ENCODE results near the gene LRRC4C. TPM values are rescaled to one million over a fixed set of nuclear protein-coding genes. Genes with fewer than 3 reads are reported as not detected.

LRRC4C gene
- total RNA-seq, 1 experiment from 2014 or later, result 0.13 TPM

GRCh38 chr11:41274831-41275230, 184.6 kb downstream of the LRRC4C start:
- Histone ChIP-seq H3K79me2 (ENCODE audit: insufficient read depth, low read length) (no peaks in the 10 kb centered on the region), H3K23me2 (ENCODE audit: insufficient read length, low read depth, low read length, poor library complexity, severe bottlenecking) (no peaks in the 10 kb centered on the region), H3K18ac (ENCODE audit: insufficient read length, low read depth, low read length) (no peak overlapping the region), H2AK5ac (ENCODE audit: insufficient read length, low read length) (no peak overlapping the region), H3K27me3 (ENCODE audit: insufficient read depth, low read length) (no peaks in the 10 kb centered on the region), H3K79me1 (ENCODE audit: insufficient read depth, low read depth, low read length, poor library complexity, severe bottlenecking) (no peaks in the 10 kb centered on the region), H4K5ac (ENCODE audit: insufficient read length, low read depth, low read length) (no peak overlapping the region), H4K20me1 (ENCODE audit: control insufficient read depth, insufficient read depth, insufficient read length) (no peaks in the 10 kb centered on the region), H3T11ph (ENCODE audit: low read length) (no peak overlapping the region), H3K23ac (ENCODE audit: insufficient read length, low read depth, low read length) (no peak overlapping the region), H3K4ac (ENCODE audit: low read depth, low read length) (no peak overlapping the region), H2BK5ac (ENCODE audit: insufficient read length, low read length) (no peak overlapping the region), H2BK15ac (ENCODE audit: low read depth, low read length) (no peak overlapping the region), H4K8ac (replicated peaks; ENCODE audit: insufficient read length, low read depth, low read length) (no peak overlapping the region), H3K4me2 (ENCODE audit: insufficient read depth, insufficient read length, low read length) (no peak overlapping the region), H2BK120ac (ENCODE audit: low read depth, low read length, poor library complexity, severe bottlenecking) (no peak overlapping the region), H3K56ac (ENCODE audit: insufficient read length, low read depth, low read length) (no peak overlapping the region), H2BK12ac (ENCODE audit: insufficient read length, low read depth, low read length) (no peak overlapping the region), H3K9ac (ENCODE audit: extremely low read depth, insufficient read length, low read length) (no peak overlapping the region), H3K27ac (ENCODE audit: insufficient read length, low read depth, low read length) (no peak overlapping the region), H3K14ac (ENCODE audit: insufficient read depth, low read length) (no peak overlapping the region), H4K91ac (ENCODE audit: insufficient read length, low read depth, low read length) (no peak overlapping the region), H3K9me3 (ENCODE audit: control insufficient read depth, low read depth, low read length) (no peaks in the 10 kb centered on the region), H3K4me1 (ENCODE audit: insufficient read depth, low read length) (no peaks in the 10 kb centered on the region), H2AFZ (ENCODE audit: low read length) (no peak overlapping the region), H2BK20ac (ENCODE audit: low read depth, low read length, poor library complexity, severe bottlenecking) (no peak overlapping the region)
- H3K27ac Mint-ChIP-seq, result no peak overlapping the region
- no peaks in the 10 kb centered on the region; a peak in 1 of 5 replicates for H3K9me3 Mint-ChIP-seq
- peaks cover 0 to 2% of the 10 kb centered on the region in 2 experiments; a peak in 1 of 4 replicates for H3K4me1 Mint-ChIP-seq
- H3K36me3 Mint-ChIP-seq (ENCODE audit: insufficient read depth in 1 of 3, low read depth in 3 of 3), result no peaks in the 10 kb centered on the region; a peak in 2 of 7 replicates
- H3K4me3 Mint-ChIP-seq, result no peak overlapping the region
- no peaks in the 10 kb centered on the region for H3K27me3 Mint-ChIP-seq (ENCODE audit: low read depth)
- WGBS (ENCODE audit: extremely low coverage, insufficient read length, low lambda C conversion rate), result no CpG with 5 or more reads among the region's 8 CpGs
- DNase-seq, result no peak
- no peak for TF ChIP-seq CTCF (conservative IDR thresholded peaks at IDR 0.05)

All from H9 (cell line).